Pons (tissue), 1 donor: ENCODE measurements around the gene GUF1.
A peak's percentile ranks its signal among the peaks of the same experiment; 100 is the strongest.
"Not testable (repeated sequence)": the region's sequence is repeated elsewhere in the genome, so short reads cannot be mapped to it uniquely, and the experiment has no call there.

Experiments
- DNase-seq: peaks from one replicate; pipeline ENCODE4 v3.0.0-alpha.2; 2016; ENCODE audit warnings: low spot score

Gene GUF1

DNA sequence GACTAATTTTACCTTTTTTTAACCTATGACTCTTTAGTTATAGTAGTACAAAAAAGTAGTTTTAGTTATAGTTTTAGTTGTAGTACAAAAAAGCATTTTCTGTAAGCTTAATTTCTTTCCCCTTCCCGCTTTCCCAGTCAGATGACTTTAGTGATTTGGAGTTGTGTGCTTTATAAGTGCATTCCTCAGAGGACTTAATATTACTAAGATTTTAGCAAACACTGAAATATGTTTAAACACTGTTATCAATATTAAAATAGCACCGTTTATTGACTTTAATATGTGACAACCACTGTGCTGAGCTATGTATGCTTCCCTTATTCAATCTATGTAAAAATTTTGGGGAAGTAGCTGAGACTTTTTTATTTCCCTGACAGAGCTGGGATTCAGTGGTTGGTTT is 22.8 kb downstream of the GUF1 start:
- no peak for DNase-seq

DNA sequence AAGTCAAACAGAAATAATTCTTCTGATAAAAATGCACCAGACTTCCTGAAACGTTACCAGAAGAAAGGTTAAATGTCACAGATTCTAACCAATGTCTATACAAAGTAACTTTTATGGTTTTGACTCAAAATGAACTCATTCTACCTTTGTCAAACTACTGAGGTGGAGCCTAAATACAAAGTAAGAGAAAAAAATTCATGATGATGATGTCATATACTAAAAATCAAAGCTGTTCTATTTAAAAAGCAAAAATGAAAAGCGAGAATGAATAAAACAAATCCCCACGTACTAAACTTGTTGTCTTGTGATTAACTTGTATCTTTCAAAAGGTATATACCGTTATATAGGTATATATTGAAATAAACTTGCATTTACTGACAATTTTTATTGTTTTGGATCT is 26.5 kb downstream of the GUF1 start:
- DNase-seq, result no peak

DNA sequence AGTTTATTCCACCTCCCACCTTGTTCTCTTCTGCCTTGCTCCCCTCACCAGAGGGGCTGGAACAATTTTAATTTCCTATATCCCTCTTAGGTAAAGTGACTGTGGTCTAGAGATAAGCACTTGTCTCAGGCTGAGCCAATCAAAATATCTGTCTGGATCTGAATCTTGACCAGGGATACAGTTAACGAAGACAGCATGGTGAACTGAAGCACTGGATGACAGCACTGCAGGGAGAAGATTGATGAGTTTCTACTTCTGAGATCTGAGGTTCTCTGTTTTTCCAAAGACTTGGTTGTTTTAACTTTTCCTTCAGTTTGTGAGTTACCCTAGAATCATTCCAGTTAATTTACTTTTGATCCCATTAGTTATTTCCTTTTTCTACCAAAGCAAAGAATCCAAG is 34.9 kb downstream of the GUF1 start:
- no peak for DNase-seq

DNA sequence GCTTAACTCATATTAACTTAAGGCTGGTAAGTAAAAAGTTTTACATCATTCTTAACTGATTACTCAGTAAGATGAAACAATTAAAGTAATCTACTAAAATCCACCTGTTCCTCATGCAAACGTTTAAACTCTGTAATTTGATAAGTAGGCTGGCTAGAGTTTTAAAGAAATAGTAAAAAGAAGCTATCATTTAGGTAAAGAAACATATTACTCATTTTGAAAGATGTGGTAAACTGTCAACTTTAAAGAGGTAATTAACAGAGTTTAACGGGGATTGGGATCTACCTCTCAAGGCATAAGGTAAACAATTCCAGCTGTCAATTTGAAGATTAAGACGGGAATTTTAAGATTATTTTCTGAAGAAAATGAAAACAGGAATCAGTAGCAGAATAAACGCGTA is 38.4 kb downstream of the GUF1 start:
- DNase-seq, result no peak

DNA sequence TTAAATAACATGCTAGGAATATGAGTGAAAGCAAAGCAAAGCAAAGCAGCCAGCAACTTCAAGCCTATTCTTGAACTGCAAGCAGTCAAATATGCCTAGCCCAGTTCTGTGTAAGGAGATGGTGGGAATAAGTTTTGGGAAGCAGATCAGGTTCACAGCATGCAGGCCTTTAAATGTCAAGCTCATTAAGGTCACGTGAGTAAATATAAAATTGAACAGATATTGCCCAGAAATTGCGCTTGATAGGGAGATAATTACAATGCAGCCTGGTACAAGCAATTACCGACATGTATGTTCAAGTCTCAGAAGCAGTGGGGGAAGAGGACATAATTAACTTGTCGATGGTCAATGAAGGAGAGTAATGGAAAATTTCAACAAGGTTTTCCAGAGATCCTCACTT is 42.2 kb downstream of the GUF1 start:
- DNase-seq, result no peak

GRCh38 chr4:44722001-44722400 is 43.8 kb downstream of the GUF1 start:
- no peak for DNase-seq

DNA sequence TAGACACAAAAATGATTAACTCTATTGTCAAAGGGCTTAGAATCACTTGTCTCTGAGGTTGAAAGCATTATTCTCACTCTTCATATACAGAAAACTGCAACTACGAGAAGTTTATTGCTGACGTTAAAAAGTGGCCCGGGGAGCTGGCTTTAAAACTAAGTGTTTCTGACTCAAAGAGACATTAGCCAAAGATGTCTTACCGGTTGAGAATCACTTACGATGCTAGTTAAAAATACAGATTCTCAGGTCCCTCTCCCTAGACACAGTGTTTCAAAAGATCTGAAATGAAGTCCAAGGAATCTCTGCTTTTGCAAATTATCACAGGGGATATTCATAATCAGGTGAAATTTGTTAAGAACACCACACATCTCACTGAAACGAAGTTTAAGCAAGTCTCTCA is 46.9 kb downstream of the GUF1 start:
- DNase-seq, result no peak

DNA sequence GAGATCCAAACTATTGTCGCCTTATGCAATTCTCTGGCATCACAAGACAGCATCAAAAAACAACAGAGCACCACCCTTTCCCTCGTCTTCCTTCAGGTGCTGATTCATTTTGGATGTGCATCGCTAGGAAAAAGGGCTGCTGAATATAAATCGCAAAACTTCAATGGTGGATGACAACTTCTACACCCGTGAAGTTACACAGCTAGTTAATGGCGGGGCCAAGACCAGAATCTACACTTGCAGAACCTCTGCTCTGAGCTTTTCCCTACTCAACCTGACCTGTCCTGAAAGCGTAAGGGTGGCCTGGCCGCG is 47.5 kb downstream of the GUF1 start:
- DNase-seq, result peak; percentile 60

DNA sequence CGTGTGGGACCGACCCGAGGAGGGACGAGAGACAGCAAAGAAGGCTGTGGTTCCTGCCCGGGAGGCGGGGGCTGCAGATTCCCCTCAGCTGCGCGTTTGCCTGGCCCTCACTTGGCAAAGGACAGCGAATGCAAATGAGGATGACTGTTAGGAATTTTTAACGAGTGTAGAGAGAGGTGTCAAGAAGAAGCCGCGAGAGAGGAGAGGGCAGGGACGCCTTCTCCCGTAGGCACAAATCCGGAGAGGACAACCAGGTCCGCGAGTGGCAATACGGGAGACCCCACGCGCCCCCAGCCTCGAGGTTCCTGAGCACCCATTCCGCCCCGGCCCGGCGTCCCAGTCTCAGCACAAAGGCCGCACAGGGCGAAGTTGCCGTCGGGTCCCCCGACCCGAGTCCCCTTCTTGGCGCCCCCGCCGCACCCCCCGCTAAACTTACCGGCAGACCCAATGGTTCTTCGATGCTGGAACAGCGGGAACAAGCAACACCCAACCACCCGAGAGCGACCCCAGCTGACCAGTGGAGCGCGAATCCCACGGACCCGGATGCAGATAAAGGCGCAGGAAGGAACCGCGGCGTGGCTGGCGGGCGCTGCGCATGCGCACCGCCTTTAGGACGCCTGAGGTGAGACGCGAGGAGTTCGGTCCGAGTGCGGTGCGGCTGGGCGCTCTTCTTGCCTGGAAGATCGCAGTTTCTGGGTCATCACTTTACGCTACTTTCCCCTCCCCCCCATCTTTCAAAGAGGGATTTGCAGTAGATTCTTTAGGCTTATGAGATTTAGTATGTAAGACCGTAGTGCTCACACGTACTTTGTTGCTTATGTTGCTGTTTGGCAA is 48.0 kb downstream of the GUF1 start, which contains the start of gene GNPDA2:
GNPDA2 (minus strand) TSS at position 519 of the 834 bp plus-strand sequence. CDS start 4,349 bp downstream, outside the sequence.
- peak; percentile 90 for DNase-seq

DNA sequence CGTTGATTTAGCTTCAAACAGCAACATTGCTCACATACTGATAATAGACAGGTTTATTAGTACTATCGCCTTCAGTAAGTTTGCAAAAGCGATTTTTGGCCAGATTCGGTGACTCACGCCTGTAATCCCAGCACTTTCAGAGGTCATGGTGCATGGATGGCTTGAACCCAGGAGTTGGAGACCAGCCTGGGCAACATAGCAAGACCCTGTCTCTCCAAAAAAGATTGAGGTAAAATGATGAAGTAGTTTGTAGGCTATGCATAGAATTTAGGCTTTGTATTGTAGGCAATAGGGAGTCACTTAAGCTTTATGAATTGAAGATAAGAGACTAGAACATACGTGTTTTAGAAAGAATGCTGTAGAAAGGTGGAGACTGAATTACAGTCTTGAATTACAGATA is 49.3 kb downstream of the GUF1 start:
- no peak for DNase-seq

DNA sequence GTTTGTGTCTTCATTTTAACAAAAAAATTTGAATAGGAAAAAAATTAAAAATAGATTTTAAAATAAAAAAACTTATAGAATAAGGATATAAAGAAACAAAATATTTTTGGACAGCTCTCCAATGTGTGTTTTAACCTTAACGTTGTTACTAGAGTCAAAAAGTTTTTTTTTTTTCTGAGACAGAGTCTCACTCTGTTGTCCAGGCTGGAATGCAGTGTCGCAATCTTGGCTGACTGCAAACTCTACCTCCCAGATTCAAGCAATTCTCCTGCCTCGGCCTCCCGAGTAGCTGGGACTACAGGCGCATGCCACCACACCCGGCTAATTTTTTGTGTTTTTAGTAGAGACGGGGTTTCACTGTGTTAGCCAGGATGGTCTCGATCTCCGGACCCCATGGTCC is 50.5 kb downstream of the GUF1 start:
- DNase-seq, result not testable (repeated sequence)

GRCh38 chr4:44736900-44737299 is 58.7 kb downstream of the GUF1 start:
- DNase-seq, result no peak

GRCh38 chr4:44738615-44739014 is 60.4 kb downstream of the GUF1 start:
- DNase-seq, result no peak

DNA sequence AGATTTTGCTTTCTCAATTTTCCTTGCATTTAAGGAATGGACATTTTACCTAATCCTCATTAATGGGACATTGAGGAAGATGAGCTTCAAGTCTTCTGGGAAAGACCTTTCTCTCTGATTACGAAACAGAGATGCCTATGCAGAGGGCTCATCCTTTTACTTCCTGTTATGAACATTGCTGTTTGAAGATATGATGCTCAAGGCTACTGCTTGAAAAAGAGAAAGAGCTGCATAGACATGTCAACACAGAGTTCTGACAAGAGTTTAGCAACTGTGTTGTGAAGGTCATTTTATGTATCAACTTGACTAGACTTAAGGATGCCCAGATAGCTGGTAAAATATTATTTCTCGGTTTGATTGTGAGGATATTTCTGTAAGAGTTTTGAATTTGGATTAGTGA is 62.0 kb downstream of the GUF1 start:
- DNase-seq, result no peak
